GM18858 (cell line): ENCODE results near the gene CDC23.
"Not testable (repeated sequence)": the region's sequence is repeated elsewhere in the genome, so short reads cannot be mapped to it uniquely, and the experiment has no call there.

ENCODE experiments used
- ATAC-seq: cut with Tn5 transposase; IDR thresholded peaks from one replicate; pipeline ENCODE4 v1.9.1; 2021; ENCODE audit not compliant: unreplicated experiment

The CDC23 gene

GRCh38 chr5:138212828-138213160, 329 bp downstream of the CDC23 start:
- ATAC-seq: peak; percentile 15

DNA sequence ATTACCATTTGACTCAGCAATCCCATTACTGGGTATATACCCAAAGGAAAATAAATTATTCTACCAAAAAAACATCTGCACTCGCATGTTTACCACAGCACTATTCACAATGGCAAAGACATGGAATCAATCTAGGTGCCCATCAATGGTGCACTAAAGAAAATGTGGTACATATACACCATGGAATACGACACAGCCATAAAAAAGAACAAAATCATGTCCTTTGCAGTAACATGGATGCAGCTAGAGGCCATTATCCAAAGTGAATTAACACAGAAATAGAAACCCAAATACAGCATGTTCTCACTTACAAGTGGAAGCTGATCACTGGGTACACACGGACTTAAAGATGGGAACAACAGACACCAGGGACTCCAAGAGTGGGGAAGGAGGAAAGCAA, 2.1 kb downstream of the CDC23 start:
- ATAC-seq: no peak

GRCh38 chr5:138193859-138194258, 19.3 kb downstream of the CDC23 start:
- ATAC-seq: not testable (repeated sequence)

GRCh38 chr5:138192826-138193225, 20.3 kb downstream of the CDC23 start:
- no peak for ATAC-seq

DNA sequence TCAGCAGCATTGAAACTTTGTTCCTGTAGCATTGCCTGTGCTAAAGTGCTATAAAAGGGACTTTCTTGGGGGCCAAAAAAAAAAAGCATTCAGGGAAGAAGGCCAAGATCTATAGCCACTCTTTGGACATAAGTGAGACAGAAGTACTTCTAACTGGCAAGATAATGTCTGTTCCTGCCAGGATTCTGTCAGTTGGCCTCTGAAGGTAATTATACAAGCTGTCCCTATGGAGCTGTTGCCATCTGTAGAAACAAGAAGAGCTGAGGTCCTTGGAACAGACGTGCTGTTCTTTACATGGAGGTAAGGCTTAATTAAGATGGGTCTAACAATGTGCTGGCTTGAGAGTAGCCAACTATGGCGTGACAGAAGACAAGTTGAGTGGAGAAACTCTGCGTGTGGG, 24.5 kb downstream of the CDC23 start:
- no peak for ATAC-seq

GRCh38 chr5:138186002-138186447, 27.1 kb downstream of the CDC23 start:
- peak; percentile 47 for ATAC-seq

DNA sequence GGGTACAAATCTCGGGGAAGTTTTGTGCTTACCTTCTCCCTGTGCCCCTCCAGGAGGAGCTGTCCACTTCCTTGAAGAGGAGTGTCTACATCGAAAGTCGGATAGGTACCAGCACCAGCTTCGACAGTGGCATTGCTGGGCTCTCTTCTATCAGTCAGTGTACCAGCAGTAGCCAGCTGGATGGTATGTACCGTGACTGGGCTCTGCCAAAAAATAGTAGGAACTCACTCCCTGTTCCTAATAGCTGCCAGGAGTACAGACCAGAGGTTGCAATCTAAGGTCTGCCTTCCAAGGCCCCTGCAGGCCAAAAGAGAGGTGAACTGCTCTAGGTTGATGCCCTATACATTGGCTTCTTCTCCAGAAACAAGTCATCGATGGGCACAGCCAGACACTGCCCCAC, 30.3 kb downstream of the CDC23 start:
- ATAC-seq: no peak

DNA sequence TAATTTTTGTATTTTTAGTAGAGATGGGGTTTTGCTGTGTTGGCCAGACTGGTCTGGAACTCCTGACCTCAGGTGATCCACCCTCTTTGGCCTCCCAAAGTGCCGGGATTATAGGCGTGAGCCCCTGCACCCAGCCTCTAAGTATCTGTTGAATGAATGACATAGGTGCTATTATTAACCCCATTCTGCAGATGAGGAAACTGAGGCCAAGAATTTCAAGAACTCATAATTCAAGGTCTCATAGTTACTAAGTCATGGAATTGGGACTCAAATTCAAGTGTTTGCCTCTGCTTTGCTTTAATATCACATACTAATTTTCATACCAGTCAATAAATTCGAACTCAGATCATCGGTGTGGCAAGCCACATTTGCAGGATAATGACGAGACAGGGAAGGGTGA, 32.3 kb downstream of the CDC23 start:
- ATAC-seq: no peak

- no peak for ATAC-seq
Measured at GRCh38 chr5:138180183-138180782, 32.8 kb downstream of the CDC23 start.

DNA sequence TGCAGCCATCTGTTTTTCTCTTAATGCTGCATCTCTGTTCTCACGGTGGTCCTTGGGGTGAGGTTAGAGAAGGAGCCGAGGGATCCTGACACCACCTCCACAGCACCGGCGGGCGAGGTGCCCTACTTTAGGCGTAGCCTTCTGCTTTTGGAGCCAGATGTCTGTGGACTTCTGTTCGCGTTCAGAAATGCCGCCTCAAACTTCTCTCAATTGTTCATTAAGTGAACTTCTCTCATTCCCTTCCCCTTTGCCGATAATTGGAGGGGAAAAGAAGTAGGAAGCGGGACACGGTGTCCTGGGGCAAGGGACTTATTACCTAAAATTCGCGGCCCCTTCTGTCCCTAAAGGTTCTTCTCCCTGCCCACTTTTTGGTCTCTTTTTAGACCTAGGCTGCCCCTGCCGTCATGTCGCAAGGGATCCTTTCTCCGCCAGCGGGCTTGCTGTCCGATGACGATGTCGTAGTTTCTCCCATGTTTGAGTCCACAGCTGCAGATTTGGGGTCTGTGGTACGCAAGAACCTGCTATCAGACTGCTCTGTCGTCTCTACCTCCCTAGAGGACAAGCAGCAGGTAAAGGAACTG, 33.8 kb downstream of the CDC23 start:
- no peak for ATAC-seq

DNA sequence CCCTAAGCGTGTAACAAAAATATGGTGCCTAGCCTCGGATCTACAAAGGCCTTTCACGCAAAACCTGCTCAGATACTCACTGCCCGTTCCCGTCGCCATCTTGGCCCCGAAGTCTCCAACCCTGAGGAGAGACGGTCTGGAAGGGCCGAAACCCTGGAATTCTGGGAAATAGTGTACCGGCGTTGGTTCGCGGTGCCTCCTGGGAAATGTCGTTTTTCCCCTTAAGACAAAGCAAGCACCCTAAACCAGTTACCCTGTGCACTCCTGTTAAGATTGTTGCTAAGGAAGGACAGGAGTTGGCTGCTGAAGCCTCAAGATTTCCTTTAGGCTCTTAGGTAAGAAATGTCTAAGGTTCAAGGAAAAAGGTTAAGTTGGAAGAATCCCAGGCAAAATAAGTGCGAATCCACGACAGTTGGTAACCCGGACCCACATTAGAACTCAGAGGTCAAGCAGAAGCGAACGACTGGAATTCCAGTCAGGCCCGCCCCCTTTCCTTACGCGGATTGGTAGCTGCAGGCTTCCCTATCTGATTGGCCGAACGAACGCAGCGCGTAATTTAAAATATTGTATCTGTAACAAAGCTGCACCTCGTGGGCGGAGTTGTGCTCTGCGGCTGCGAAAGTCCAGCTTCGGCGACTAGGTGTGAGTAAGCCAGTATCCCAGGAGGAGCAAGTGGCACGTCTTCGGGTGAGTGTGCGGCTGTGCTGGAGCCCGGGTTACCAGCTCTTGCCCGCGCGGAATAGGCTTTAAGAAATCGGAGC, 34.4 kb downstream of the CDC23 start, which contains the start of the genes BRD8 and KIF20A:
BRD8 (minus strand) TSS at position 115 of the 761 bp plus-strand sequence; CDS start at position 99, 16 bp downstream.
KIF20A (plus strand) TSS at position 597 of the 761 bp plus-strand sequence. CDS start 569 bp downstream, outside the sequence.
- ATAC-seq: peak; percentile 78

DNA sequence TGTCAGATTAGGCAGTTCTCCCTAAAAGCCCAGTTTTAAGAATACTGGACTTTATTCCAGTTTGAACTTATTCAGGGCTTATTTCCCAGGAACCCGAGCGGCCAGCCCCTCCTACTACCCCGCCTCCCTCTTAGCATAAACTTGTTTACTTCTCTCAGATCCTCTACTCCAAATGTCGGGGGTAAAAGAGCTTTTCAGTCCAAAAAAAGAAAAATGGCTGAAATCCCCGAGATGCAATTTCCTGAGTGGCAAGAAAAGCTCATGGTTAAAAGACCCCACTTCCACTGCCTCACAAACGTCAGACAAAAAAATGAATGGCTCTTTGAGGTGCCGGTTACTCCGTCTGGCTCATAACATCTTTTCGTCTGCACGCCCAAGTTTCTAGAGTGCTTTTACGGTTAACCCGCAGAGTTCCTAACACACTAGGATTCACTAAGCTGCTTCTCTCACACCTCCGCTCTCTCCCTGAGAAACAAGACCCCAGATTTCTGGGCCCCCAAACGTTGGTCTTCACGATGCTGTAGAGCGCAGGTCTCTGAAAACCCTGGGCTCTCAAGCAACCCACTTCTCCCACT, 35.1 kb downstream of the CDC23 start:
- ATAC-seq: no peak

DNA sequence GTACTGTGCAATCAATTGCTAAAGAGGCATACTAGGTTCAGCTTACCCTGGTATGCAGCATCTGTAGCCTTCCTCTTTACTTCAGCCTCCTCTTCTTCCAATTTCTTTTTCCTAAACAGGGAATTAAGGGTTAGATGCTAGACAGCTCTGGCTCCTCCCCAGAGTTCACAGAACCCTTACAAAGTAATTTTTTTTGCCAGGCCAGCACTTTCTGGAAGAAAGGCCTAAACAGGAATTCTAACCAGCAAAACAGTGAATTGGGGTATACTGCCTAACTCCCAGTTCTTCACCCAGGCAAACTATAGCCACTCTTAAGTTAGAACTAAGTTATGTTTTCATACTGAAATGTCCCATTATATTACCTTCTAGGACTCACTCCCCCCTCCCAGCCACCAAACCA, 42.8 kb downstream of the CDC23 start:
- no peak for ATAC-seq

DNA sequence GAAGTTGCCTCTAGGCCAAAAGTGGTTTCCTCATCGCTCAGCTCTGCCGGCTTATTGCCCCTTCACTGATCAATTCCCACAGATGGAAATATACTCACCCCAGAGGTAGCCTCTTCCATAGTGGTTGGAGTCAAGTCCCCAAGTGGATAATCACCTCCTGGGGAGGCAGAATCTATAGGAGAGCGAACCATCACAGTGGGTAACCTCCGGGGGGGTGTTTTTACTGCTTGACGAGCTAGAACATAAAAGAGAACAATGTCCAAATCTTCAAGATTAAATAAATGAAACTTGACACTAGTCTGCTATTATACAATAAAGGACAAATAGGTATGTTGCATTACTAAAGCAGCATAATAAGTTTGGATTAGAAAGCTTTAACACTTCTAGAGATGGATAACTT, 44.0 kb downstream of the CDC23 start:
- ATAC-seq: no peak

- no peak for ATAC-seq
Measured at GRCh38 chr5:138163721-138164120, 49.4 kb downstream of the CDC23 start.

- ATAC-seq: no peak
Measured at GRCh38 chr5:138160706-138161105, 52.4 kb downstream of the CDC23 start.

DNA sequence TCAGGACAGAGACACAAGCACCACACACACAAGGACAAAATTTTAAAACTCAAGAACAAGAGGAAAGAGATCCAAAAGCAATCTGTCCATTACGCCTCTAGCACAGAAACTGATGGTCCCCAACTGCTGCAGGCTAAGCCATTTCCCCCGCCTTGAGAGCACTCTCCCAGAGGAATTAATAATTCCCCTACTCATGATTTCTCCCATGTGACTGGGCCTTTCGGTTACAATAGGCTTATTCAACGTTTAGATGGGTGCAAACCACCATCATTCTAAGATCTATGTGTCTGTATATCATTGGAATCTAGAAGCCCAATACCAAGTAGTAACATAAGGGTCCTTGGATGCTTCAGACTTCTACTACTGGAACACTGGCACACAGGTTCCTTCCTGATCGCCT, 53.5 kb downstream of the CDC23 start:
- no peak for ATAC-seq

GRCh38 chr5:138157626-138158025, 55.5 kb downstream of the CDC23 start:
- ATAC-seq: no peak

DNA sequence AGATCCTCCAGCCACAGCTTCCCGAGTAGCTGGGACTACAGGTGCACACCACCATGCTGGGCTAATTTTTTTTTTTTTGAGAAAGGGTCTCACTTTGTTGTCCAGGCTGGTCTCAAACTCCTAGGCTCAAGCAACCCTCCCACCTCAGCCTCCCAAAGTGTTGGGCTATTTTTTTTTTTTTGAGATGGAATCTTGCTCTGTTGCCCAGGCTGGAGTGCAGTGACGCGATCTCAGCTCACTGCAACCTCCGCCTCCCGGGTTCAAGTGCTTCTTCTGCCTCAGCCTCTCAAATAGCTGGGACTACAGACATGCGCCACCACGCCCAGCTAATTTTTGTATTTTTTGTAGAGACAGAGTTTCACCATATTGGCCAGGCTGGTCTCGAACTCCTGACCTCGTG, 57.1 kb downstream of the CDC23 start:
- ATAC-seq: not testable (repeated sequence)

DNA sequence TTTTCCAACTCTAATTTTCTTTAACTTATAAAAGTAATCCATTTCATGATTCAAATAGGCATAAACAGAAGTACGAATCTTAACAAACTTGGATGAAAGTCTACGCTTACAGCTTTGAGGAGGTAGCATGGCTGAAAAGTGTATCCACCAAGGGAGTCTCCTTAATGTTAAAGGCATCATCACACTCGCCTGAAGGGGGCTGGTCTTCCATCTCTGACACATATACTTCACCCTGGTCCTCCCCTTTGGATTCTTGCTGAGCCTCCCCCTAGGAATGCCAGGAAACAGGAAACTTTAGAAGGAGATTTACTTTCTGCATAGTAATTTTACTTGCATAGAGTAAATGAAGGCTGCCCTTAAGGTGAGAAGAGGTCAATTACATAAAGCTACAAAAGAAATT, 63.6 kb downstream of the CDC23 start:
- ATAC-seq: no peak

DNA sequence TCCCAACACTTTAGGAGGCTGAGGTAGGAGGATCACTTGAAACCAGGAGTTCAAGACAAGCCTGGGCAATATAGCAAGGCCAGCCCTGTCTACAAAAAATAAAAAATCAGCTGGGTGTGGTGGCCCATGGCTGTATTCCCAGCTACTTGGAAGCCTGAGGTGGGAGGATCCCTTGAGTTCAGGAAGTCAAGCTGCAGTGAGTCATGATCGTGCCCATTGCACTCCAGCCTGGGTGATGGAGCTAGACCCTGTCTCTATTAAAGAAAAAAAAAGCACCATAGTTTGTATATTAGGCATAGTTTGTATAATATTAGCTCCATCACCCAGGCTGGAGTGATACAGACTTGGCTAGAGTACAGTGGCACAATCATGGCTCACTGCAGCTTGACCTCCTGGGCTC, 64.3 kb downstream of the CDC23 start:
- no peak for ATAC-seq

- ATAC-seq: not testable (repeated sequence)
Measured at GRCh38 chr5:138143578-138143977, 69.5 kb downstream of the CDC23 start.
